Keratinocyte (primary cell): Measurements from ENCODE around the gene RALGPS1. TPM values are rescaled to one million over a fixed set of nuclear protein-coding genes. Genes with fewer than 3 reads are reported as not detected.

Experiments
- DNase-seq: peaks from one replicate; pipeline ENCODE4 v3.0.0-alpha.2; 2011; ENCODE audit warnings: low read depth, missing footprints, low spot score
- FAIRE-seq: peaks from 2 replicates; lab custom pipeline; 2011; peaks lifted over from hg19 to GRCh38; lab: Jason Lieb, UNC
- H2AFZ ChIP-seq: 2 replicates; pipeline ENCODE4 v1.6.0; 2012; ENCODE audit warnings: low read length, control low read depth, inconsistent platforms; ENCODE audit not compliant: control insufficient read depth
- H3K27ac ChIP-seq: 2 replicates; pipeline ENCODE4 v1.5.1; 2011; ENCODE audit warnings: low read length; ENCODE audit not compliant: control insufficient read depth, insufficient read depth
- H3K27me3 ChIP-seq: 3 replicates; pipeline ENCODE4 v1.6.0; 2011; ENCODE audit warnings: low read length; ENCODE audit not compliant: control insufficient read depth, insufficient read depth; ENCODE audit errors: extremely low read depth
- H3K36me3 ChIP-seq, 2 experiments: 2 replicates in 1 of 2; 3 replicates in 1 of 2; pipeline ENCODE4 v1.5.1; 2011; ENCODE audit warnings: low read length in 2 of 2, mild to moderate bottlenecking in 1 of 2; ENCODE audit not compliant: control insufficient read depth in 2 of 2, insufficient read depth in 2 of 2; ENCODE audit errors: extremely low read depth in 1 of 2
- H3K4me1 ChIP-seq: 3 replicates; pipeline ENCODE4 v1.5.1; 2011; ENCODE audit warnings: low read length; ENCODE audit not compliant: control insufficient read depth, insufficient read depth; ENCODE audit errors: extremely low read depth
- H3K4me2 ChIP-seq: 3 replicates; pipeline ENCODE4 v1.6.0; 2011; ENCODE audit warnings: low read depth, low read length; ENCODE audit not compliant: control insufficient read depth, insufficient read depth; ENCODE audit errors: extremely low read depth
- H3K4me3 ChIP-seq, 3 experiments: fragments of 200-600 bp in 1 of 3; sonication (generic) in 1 of 3; 2 replicates in 2 of 3; 3 replicates in 1 of 3; pipeline ENCODE4 v1.5.1; 2011 to 2016; ENCODE audit warnings: low read length in 3 of 3, mild to moderate bottlenecking in 3 of 3, control low read depth in 2 of 3, inconsistent platforms in 1 of 3, low read depth in 1 of 3, mixed read lengths in 1 of 3, mixed run types in 1 of 3, moderate library complexity in 1 of 3; ENCODE audit not compliant: control insufficient read depth in 2 of 3, insufficient read depth in 2 of 3; ENCODE audit errors: extremely low read depth in 1 of 3
- H3K79me2 ChIP-seq: 2 replicates; pipeline ENCODE4 v1.6.0; 2012; ENCODE audit warnings: low read length; ENCODE audit not compliant: control insufficient read depth, insufficient read depth
- H3K9ac ChIP-seq: 3 replicates; pipeline ENCODE4 v1.6.0; 2011; ENCODE audit warnings: low read length; ENCODE audit not compliant: control insufficient read depth, insufficient read depth; ENCODE audit errors: extremely low read depth
- H3K9me1 ChIP-seq: 3 replicates; pipeline ENCODE4 v1.6.0; 2011; ENCODE audit warnings: low read length; ENCODE audit not compliant: control insufficient read depth, insufficient read depth; ENCODE audit errors: extremely low read depth
- H3K9me3 ChIP-seq: 2 replicates; pipeline ENCODE4 v1.5.1; 2012; ENCODE audit warnings: low read depth, low read length; ENCODE audit not compliant: control insufficient read depth
- H4K20me1 ChIP-seq: 3 replicates; pipeline ENCODE4 v1.6.0; 2011; ENCODE audit warnings: low read length; ENCODE audit not compliant: control insufficient read depth, insufficient read depth; ENCODE audit errors: extremely low read depth
- EZH2 ChIP-seq: IDR thresholded peaks from one replicate; pipeline ENCODE4 v1.6.1; 2012; ENCODE audit warnings: inconsistent platforms, mild to moderate bottlenecking, low read length, moderate library complexity
- dilution Hi-C: fragments of 300-500 bp; cut with MboI; formaldehyde crosslinking; loops from one replicate; pipeline ENCODE4 v1.7.0; 2020; ENCODE audit warnings: low sequenced_read_pairs; ENCODE audit not compliant: extremely low pct_ligation_motif_present
- polyA plus RNA-seq, 5 experiments: library from polyadenylated mRNA; depleted of rRNA in 3 of 5; stranded (reverse) in 3 of 5; stranded (forward) in 1 of 5; unstranded in 1 of 5; fragments of >200 nt; gene quantifications; 1 replicate in 1 of 5; 2 replicates in 3 of 5; 3 replicates in 1 of 5; pipeline versions ENCODE4 v1.2.1 to v1.2.3, GENCODE V29; 2011 to 2012; ENCODE audit warnings: missing spikeins in 2 of 5, low read depth in 1 of 5, low replicate concordance in 1 of 5
- TF ChIP-seq, protein P1 (sequence below), 3 experiments: IDR thresholded peaks in 1 of 3; conservative IDR thresholded peaks in 1 of 3; optimal IDR thresholded peaks in 1 of 3; 2 replicates in 2 of 3; 3 replicates in 1 of 3; pipeline versions ENCODE3 to v1.5.1; 2011; ENCODE audit warnings: low read length in 3 of 3, mild to moderate bottlenecking in 3 of 3, moderate library complexity in 2 of 3, control low read depth in 1 of 3, inconsistent platforms in 1 of 3; ENCODE audit not compliant: insufficient read depth in 2 of 3; ENCODE audit errors: extremely low read depth in 1 of 3

The RALGPS1 gene
- polyA plus RNA-seq, 1 donor (not counting 4 experiments of a cell fraction or from before 2014, with no cell fraction given) = 0.56 TPM

- Histone ChIP-seq H3K9me1 (no peaks in the 10 kb centered on the region), H3K4me2 (no peak overlapping the region), H3K27ac (no peak overlapping the region), H3K4me1 (peaks cover 12% of the 10 kb centered on the region), H4K20me1 (no peaks in the 10 kb centered on the region), H3K27me3 (no peaks in the 10 kb centered on the region), H3K36me3 (no peaks in the 10 kb centered on the region), H3K79me2 (no peaks in the 10 kb centered on the region), H3K4me3 (no peak overlapping the region), H3K9ac (no peak overlapping the region), H3K9me3 (no peaks in the 10 kb centered on the region), H2AFZ (no peak overlapping the region)
- no peak for DNase-seq
- dilution Hi-C loops = no loop called here
- no peak for FAIRE-seq
- TF ChIP-seq EZH2 = no peak
- TF ChIP-seq, protein P1, sequence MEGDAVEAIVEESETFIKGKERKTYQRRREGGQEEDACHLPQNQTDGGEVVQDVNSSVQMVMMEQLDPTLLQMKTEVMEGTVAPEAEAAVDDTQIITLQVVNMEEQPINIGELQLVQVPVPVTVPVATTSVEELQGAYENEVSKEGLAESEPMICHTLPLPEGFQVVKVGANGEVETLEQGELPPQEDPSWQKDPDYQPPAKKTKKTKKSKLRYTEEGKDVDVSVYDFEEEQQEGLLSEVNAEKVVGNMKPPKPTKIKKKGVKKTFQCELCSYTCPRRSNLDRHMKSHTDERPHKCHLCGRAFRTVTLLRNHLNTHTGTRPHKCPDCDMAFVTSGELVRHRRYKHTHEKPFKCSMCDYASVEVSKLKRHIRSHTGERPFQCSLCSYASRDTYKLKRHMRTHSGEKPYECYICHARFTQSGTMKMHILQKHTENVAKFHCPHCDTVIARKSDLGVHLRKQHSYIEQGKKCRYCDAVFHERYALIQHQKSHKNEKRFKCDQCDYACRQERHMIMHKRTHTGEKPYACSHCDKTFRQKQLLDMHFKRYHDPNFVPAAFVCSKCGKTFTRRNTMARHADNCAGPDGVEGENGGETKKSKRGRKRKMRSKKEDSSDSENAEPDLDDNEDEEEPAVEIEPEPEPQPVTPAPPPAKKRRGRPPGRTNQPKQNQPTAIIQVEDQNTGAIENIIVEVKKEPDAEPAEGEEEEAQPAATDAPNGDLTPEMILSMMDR (optimal IDR thresholded peaks at IDR 0.05 in 1 of 3, IDR thresholded peaks at IDR 0.05 in 1 of 3, conservative IDR thresholded peaks at IDR 0.05 in 1 of 3; ENCODE audit: extremely low read depth in 1 of 3, insufficient read depth in 2 of 3, low read length in 3 of 3) = no peak
Observed at GRCh38 chr9:127182901-127183746, 268.5 kb downstream of the RALGPS1 start.

- TF ChIP-seq EZH2 = no peak
- TF ChIP-seq, protein P1 (optimal IDR thresholded peaks at IDR 0.05 in 1 of 3, IDR thresholded peaks at IDR 0.05 in 1 of 3, conservative IDR thresholded peaks at IDR 0.05 in 1 of 3; ENCODE audit: extremely low read depth in 1 of 3, insufficient read depth in 2 of 3, low read length in 3 of 3) = no peak
- Histone ChIP-seq H4K20me1 (no peaks in the 10 kb centered on the region), H2AFZ (no peak overlapping the region), H3K4me2 (no peak overlapping the region), H3K27me3 (no peaks in the 10 kb centered on the region), H3K79me2 (no peaks in the 10 kb centered on the region), H3K27ac (no peak overlapping the region), H3K4me1 (peaks cover 15% of the 10 kb centered on the region), H3K9ac (no peak overlapping the region), H3K36me3 (no peaks in the 10 kb centered on the region), H3K4me3 (no peak overlapping the region), H3K9me1 (no peaks in the 10 kb centered on the region), H3K9me3 (no peaks in the 10 kb centered on the region)
- DNase-seq (no peak), FAIRE-seq (no peak)
- dilution Hi-C loops = no loop called here
Observed at GRCh38 chr9:127183814-127184582, 269.4 kb downstream of the RALGPS1 start.
